Mucosa of stomach (tissue), 1 donor: Measurements from ENCODE around the gene DGKD.
A peak's percentile ranks its signal among the peaks of the same experiment; 100 is the strongest.

Source experiments
- H3K27me3 ChIP-seq: one replicate; pipeline ENCODE4 v1.7.0; 2013; ENCODE audit warnings: mild to moderate bottlenecking, low read length; ENCODE audit not compliant: control insufficient read depth, insufficient read depth
- H3K36me3 ChIP-seq: one replicate; pipeline ENCODE4 v1.7.0; 2013; ENCODE audit warnings: low read length; ENCODE audit not compliant: control insufficient read depth, insufficient read depth
- H3K4me1 ChIP-seq: one replicate; pipeline ENCODE4 v1.7.0; 2013; ENCODE audit warnings: mild to moderate bottlenecking, low read length; ENCODE audit not compliant: control insufficient read depth, insufficient read depth
- H3K4me3 ChIP-seq: one replicate; pipeline ENCODE4 v1.7.0; 2013; ENCODE audit warnings: low read length
- H3K9ac ChIP-seq: one replicate; pipeline ENCODE4 v1.7.0; 2013; ENCODE audit warnings: mild to moderate bottlenecking, low read length, moderate library complexity
- H3K9me3 ChIP-seq: one replicate; pipeline ENCODE4 v1.7.0; 2013; ENCODE audit warnings: mild to moderate bottlenecking, low read length, moderate library complexity; ENCODE audit not compliant: control insufficient read depth
- donor health status: Pancreatic carcinoma.

The DGKD gene

GRCh38 chr2:233399306-233400225 lies 45.3 kb downstream of the DGKD start:
- Histone ChIP-seq H3K9me3 (no peaks in the 10 kb centered on the region), H3K27me3 (no peaks in the 10 kb centered on the region), H3K36me3 (no peaks in the 10 kb centered on the region), H3K9ac (no peak overlapping the region), H3K4me3 (no peak overlapping the region), H3K4me1 (peaks cover 31% of the 10 kb centered on the region)

DNA sequence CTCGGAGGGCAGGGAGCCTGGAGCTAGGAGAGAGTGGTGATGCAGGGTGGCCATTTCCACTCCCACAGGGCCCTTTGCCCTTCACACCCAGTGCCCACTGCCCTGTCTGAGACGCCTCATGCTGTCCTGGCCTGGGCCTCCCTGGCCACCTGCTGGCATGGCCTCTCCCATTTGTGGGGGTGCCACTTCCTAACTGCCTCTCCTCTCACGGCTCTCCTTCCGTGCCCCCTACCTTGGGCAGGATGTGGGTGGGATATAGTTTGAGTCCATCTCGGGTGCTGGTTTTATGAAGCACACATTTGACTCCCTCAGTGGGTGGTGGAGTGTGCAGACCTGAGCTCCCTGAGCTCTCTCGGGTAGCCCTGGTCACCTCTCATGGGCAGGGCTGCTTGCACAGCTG lies 46.0 kb downstream of the DGKD start:
- H3K27me3 ChIP-seq = no peaks in the 10 kb centered on the region
- no peak overlapping the region for H3K4me3 ChIP-seq
- H3K9me3 ChIP-seq = no peaks in the 10 kb centered on the region
- no peak overlapping the region for H3K9ac ChIP-seq
- H3K36me3 ChIP-seq = no peaks in the 10 kb centered on the region
- H3K4me1 ChIP-seq = peaks cover 34% of the 10 kb centered on the region

DNA sequence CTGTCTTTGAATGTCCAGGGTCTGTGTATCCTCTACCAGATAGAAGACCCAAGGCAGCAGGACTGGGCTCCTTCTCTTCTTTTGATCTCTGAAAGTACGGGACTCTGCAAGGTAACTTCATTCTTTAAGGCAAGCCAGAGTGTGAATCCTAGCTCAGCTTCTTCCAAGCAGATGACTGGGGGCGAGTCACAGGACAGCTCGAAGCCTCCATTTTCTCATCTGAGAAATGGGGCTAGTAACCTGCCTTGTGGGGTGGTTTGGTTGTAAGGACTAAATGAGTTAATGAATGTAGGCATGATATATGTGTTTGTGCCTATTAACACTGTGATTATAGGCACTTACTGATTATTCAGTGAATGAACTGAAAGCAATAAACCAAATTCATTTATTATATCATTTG lies 46.7 kb downstream of the DGKD start:
- Histone ChIP-seq H3K36me3 (no peaks in the 10 kb centered on the region), H3K4me3 (no peak overlapping the region), H3K27me3 (no peaks in the 10 kb centered on the region), H3K4me1 (peaks cover 34% of the 10 kb centered on the region), H3K9ac (no peak overlapping the region), H3K9me3 (no peaks in the 10 kb centered on the region)

DNA sequence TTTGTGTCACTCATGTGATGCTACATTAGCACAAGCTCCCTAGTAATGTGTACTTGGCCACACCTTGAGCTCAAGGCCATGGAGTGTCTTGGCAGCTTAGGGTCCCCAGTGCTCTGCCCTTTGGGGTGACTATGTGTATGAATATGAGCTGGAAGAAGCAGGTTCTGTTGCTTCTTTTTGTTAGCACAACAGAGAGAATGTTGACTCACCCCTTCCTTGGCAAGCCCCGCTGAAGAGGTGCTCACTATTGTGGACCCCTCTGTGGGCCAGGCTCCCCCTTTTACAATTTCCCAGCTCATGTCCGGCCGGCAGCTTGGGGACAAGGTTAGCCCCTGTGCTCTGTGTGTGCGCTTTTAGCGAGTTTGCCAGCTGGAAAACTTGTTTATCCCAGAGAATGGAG lies 48.1 kb downstream of the DGKD start:
- peak overlapping the region; percentile 26 for H3K9ac ChIP-seq
- no peaks in the 10 kb centered on the region for H3K27me3 ChIP-seq
- H3K9me3 ChIP-seq = no peaks in the 10 kb centered on the region
- peaks cover 34% of the 10 kb centered on the region for H3K4me1 ChIP-seq
- H3K36me3 ChIP-seq = no peaks in the 10 kb centered on the region
- no peak overlapping the region for H3K4me3 ChIP-seq

GRCh38 chr2:233402789-233403188 lies 48.5 kb downstream of the DGKD start:
- H3K27me3 ChIP-seq = no peaks in the 10 kb centered on the region
- no peaks in the 10 kb centered on the region for H3K36me3 ChIP-seq
- no peaks in the 10 kb centered on the region for H3K9me3 ChIP-seq
- no peak overlapping the region for H3K4me3 ChIP-seq
- H3K4me1 ChIP-seq = peaks cover 35% of the 10 kb centered on the region
- H3K9ac ChIP-seq = peak overlapping the region; percentile 26

- Histone ChIP-seq H3K27me3 (no peaks in the 10 kb centered on the region), H3K36me3 (no peaks in the 10 kb centered on the region), H3K4me1 (peaks cover 45% of the 10 kb centered on the region), H3K4me3 (no peak overlapping the region), H3K9me3 (no peaks in the 10 kb centered on the region), H3K9ac (no peak overlapping the region)
Measured at GRCh38 chr2:233404222-233404621, 49.9 kb downstream of the DGKD start.

- Histone ChIP-seq H3K9ac (no peak overlapping the region), H3K4me1 (peaks cover 32% of the 10 kb centered on the region), H3K9me3 (no peaks in the 10 kb centered on the region), H3K36me3 (no peaks in the 10 kb centered on the region), H3K27me3 (no peaks in the 10 kb centered on the region), H3K4me3 (no peak overlapping the region)
Measured at GRCh38 chr2:233406865-233407264, 52.6 kb downstream of the DGKD start.

DNA sequence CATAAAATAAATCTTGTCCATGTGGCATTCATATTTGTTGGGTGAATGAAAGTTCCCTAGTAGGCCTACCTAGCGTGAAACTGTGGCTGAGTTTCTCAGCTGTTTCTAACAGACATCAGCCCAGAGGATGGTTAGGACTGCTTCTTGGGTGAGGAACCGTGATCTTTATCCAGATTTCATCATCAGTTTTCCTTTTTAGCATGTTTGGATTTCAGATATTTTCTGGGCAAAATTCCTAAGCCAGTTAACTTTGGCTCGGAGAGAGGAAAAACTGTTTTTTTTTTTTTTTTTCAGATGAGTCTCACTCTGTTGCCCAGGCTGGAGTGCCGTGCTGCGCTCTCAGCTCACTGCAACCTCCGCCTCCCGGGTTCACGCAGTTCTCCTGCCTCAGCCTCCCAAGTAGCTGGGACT lies 53.5 kb downstream of the DGKD start:
- Histone ChIP-seq H3K36me3 (no peaks in the 10 kb centered on the region), H3K4me3 (no peak overlapping the region), H3K9me3 (no peaks in the 10 kb centered on the region), H3K9ac (no peak overlapping the region), H3K4me1 (peaks cover 23% of the 10 kb centered on the region), H3K27me3 (no peaks in the 10 kb centered on the region)

DNA sequence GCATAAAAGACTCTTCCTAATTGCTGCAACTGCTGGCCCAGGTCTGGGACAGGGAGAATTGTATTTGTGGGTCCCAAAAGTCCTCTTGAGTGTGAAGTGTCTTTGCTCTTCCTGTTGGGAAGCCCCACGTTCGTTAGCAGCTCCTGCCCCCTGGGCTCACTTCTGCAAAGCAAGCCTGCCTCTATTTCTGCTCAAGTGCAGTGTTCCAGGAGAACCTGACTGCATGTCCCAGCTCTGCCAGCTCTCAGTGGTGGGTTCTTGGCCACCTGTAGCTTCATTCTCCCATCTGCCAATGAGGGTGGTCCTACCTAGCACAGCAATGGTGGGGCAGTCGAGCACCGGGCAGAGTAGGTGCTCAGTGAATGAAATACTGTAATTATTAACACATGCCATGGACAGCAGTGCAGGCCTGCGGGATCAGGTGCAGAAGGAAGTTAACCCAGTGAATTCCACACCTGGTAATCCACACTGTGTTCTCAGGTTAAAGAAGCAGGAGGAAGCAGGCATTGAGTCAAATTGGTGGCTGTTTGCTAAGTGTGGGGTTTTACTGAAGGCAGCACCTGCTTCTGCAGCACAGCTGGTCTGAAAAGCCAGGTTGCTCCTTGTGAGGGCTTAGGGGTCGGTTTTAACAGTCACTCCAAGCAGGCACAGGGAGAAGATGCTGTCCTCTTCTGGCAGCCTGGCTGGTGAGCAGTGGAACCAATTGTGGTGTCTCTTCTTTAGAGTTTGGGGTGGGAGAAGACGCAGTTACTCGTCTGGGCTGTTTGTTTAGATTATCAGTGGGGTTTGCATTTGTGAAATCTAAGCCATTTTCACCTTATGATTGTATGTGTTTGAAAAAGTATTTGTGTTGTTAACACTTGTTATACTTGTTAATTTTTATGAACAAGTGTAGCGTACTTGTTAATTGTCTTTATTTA lies 54.3 kb downstream of the DGKD start:
- no peaks in the 10 kb centered on the region for H3K27me3 ChIP-seq
- H3K36me3 ChIP-seq = no peaks in the 10 kb centered on the region
- H3K9ac ChIP-seq = peak overlapping the region; percentile 24
- H3K4me3 ChIP-seq = no peak overlapping the region
- H3K9me3 ChIP-seq = no peaks in the 10 kb centered on the region
- H3K4me1 ChIP-seq = peaks cover 29% of the 10 kb centered on the region

DNA sequence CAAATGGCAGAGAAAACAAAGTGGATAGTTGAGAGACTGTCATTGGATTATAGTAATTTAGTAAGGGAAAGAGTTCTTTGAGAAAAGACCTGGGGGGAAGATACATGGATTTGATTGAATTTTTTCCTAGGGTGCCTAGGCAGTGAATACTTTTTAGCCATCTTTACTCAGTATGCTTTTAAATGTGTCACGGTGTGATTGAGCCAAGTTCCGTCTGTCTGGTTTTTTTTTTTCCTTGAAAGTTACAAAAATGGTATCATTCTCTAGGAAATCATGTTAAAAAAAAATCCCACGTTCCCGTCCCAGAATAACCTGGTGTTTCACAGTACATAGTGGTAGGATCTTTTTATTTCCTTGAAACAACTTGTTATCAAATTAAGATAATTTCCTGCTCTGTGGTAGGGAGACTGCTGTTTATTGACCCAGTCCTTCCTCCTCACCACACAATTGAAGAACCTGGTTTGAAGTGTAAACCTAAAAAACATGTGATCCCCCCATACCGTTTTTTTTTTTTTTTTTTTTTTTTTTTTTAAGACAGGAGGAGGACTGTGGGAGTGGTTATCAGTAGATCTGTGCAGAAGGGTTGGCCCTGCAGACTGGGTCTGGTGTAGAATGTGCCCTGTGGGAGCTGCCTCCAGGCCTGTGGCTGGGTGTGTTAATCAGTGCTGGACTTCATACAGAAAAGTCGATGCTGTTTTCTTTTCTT lies 55.1 kb downstream of the DGKD start:
- no peaks in the 10 kb centered on the region for H3K36me3 ChIP-seq
- H3K27me3 ChIP-seq = no peaks in the 10 kb centered on the region
- no peak overlapping the region for H3K4me3 ChIP-seq

GRCh38 chr2:233410196-233410760 lies 56.0 kb downstream of the DGKD start:
- Histone ChIP-seq H3K9me3 (no peaks in the 10 kb centered on the region), H3K27me3 (no peaks in the 10 kb centered on the region), H3K9ac (no peak overlapping the region), H3K36me3 (no peaks in the 10 kb centered on the region), H3K4me1 (peaks cover 39% of the 10 kb centered on the region), H3K4me3 (no peak overlapping the region)

More for the DNA sequence above, 55.1 kb downstream of the DGKD start:
- Histone ChIP-seq H3K9me3 (no peaks in the 10 kb centered on the region), H3K9ac (no peak overlapping the region), H3K4me1 (peaks cover 34% of the 10 kb centered on the region)
